GM19438 (cell line): ENCODE data around the gene ARHGAP26.
A peak's percentile ranks its signal among the peaks of the same experiment; 100 is the strongest.

ENCODE experiments used
- ATAC-seq: cut with Tn5 transposase; IDR thresholded peaks from one replicate; pipeline ENCODE4 v1.9.1; 2021; ENCODE audit warnings: low read depth; ENCODE audit not compliant: unreplicated experiment

The ARHGAP26 gene

DNA sequence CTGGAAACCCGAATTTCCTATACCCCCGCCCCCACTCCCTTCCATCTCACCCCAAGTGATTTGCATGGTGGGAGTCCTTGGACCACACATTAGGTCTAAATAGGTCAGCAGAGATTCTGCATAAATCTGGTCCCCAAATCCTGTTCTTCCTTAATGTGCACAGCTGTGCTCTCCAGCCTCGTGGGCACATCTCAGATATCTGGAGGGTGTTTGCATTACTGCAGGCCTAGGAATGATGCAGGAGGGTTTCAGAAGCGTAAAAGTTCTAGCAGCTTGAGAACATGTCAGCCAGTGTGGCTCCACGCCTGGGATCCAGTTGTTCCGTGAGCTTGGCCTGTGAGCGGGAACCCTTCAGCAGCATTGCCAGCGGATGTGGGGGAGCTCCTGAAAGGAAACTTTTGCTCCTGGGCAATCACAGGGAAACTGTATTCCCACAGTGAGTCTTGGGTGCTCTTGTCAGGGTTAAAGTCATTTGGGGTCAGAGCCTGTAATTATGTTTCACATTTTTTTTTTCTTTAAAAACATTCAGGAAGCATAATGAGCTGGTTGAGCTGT lies 12.9 kb downstream of the ARHGAP26 start:
- ATAC-seq, result no peak

DNA sequence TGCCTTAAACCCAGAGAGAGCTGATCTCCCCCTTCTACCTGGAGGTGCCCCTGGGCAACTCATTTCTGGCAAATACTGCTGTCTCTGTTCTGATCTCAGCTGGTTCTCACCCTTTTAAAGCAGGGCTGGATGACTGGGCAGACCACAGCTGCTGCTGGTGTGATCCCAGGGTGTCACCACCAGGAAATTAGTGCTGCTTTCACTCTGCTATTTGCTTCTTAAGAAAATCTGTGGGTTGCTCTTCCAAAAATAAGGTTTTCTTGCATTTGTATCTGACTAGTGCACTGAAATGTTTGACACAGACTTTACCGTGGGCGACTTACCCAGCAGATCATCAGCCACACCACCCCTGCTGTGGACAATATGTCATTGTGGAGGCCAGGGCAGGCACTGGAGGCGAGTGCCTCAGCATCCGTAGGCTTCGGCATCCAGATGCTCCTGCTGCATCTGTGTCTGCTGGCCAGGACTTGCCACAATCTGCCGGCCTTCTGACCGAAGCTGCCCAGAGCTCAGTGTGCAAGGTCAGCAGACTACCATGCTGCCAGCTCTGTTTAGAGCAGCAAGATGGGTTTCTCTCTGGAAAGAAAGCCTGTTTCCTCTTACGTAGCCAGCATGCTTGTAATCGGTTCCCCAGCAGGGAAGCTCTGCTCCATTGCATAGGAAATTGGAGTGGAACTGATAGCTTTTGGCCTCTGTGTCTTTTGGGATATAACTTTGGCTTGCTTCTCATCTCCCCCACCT lies 13.6 kb downstream of the ARHGAP26 start:
- peak; percentile 78 for ATAC-seq

DNA sequence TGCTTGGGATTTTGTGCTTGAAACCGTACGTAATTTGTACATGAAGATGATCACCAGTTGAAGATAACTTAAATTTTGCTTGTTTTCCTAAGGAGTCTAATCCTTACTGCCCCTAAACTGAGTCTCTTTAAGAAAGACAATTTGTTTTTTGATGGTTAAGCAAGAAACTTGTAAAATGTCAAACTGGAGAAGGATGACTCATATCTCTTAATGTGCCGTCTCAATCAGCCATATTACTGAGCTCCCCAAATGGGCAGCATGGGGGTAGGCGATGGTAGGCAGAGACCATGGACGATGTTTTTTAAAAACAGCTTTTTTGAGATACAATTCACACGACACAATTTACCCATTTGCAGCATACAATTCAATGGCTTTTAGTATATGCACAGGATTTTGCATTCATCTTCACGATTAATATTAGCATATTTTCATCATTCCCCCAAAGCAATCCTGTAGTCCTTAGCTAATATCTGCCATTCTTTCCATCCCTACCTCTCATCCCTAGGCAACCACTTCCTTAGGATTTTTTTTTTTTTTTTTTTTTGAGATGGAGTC lies 14.3 kb downstream of the ARHGAP26 start:
- ATAC-seq, result no peak

DNA sequence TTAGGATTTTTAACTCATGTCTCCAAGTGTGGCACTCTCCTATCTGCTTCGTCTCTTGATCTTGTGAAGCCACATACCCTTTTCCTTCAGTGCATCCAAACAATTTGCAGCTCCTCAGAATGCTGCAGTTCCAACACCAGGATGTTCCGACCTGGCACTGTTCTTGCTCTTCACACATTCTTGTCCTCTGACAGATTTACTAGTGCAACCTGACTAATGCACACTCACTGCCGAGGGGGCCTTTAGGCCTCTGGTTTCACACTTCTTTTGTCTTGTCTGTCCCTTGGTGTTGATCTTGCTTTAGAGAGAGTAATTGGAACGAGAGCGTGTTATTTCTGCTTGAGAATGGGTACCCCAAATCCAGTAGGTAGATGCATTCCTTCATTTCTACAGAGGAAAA lies 15.0 kb downstream of the ARHGAP26 start:
- ATAC-seq, result no peak

DNA sequence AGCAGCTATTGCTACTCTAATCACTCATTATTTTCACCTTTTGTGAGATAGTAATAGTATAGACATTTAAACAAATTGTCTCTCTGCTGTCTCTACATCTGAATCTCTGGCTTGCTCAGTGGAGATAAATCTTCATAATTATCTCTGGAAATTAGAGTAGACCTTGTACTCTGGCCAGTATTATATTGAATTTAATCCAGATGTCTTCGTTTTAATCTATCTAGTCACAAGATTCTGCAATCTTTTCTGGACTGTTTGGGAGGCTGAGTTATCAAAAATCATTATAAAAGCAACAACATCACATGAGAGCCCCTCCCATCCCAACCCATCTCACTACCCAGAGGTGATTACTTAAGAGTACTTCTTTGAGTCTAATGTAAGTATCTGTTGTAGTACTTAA lies 19.0 kb downstream of the ARHGAP26 start:
- no peak for ATAC-seq

DNA sequence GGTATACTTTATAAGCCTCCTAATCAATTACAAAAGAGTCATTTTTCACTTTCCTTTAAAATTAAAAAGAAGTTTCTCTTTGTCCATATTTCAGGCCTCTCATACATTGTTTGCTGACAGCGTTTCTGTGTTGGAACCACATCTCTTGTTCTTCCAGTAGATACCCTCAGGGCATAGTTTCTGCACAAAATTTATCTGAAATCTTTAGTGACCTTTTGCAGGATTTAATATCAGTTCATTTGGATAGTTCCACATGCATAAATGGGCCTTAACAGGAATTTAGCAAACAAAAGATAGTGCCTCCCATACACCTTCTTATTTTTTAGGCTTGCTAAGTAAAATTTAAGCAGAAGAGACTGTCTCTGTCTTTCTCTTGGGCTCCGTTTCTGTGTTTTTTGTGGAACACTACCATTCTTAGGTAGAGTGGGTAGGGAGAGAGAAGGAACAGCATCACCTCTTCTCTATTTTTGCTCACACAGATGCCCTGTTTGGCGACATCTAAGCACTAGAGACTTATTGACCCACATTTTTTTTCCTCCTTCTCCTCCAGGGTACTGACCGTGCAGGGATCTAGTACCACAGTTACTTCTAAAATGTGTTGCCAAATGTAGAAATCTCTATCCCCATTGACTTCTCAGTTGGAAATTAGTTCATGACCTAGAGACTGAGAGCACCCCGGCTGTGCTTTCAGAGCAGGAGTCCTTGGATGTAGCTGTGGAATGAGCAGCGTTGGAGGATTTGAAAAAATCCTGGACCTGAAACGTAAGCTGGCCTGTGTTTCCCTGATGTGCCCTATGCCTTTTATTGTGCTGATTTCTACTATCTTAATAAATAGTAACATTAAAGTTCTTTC lies 22.1 kb downstream of the ARHGAP26 start:
- ATAC-seq, result no peak

DNA sequence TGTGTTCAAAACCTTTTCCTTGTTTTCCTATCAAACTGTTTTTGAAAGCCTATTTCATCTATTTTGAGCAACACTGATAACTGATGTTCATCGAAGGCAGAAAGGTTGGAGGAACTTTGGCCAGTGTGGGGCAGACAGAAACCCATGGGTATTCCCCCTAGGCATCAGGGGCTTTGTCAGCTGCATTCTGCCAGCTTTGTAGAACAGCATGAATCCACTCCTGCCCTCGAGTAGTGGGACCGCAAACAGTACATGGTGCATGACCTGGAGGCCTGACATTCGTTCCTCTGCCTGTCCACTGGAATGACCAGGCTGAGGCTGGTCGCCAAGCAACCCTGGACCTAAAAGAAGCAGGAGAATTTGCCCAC lies 22.7 kb downstream of the ARHGAP26 start:
- no peak for ATAC-seq

DNA sequence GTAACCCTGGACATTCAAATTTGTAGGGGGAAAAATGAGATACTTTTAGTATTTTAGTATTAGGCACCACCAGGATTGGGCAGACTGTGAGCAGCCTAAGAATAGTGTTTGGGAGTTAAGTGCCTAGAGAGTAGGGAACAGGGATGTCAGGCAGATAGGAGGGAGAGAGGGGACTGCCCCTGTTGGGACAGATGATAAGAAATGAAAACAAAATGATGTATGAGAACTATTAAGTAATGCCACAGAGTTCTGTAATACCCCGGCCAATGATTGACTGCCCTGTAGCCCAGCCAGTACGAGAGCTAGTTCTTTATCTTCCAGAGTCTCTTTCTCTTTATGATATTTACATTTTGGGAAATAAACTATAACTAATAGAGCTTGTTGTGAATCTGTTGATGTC lies 24.4 kb downstream of the ARHGAP26 start:
- ATAC-seq, result no peak

DNA sequence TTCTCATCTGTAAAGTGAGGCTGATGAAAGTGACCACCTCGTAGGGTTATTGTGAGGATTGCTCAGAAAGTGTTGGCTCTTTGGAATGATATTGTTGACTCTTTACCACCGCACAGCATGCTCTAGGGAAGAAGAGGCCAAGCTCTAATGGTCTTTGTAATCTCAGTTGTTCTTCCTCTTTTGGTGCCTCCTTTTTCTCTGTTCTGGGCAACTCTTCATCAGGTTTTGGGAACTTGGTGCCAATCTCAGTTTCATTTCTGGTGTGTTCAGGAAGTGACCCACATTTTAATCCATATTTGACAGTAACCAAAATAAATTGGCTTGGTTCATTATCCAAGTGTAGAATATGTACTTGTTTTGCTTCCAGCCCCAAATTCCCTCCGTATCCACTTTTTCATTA lies 25.1 kb downstream of the ARHGAP26 start:
- no peak for ATAC-seq

DNA sequence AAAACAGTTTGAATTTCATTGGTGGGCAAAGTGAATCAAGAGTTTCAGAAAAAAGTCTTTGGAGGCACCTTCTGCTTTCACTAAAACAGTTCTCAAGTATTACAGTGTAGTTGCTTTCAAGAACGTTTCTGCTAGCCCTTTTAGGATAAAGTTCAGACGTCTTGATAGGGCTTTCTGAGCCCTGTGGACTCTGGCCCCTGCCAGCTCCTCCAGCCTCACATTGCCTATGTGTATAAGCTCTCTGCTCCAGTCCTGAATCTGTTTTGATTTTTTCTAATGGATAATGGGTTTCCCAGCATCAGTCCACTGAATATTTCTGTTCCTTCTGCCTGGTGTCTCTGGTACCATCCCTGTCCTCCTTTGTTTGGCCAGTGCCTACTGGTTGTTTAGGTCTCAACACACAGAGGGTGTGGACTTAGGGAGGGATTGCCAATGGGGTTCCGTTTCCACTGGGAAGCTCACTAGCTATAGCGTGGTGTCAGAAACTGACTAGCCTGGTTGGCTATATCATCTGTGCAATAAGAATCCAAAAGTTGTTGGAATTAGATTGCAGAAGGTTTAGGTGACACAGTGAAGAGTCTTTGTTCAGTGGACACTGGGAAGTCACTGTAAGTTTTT lies 26.4 kb downstream of the ARHGAP26 start:
- ATAC-seq, result no peak

DNA sequence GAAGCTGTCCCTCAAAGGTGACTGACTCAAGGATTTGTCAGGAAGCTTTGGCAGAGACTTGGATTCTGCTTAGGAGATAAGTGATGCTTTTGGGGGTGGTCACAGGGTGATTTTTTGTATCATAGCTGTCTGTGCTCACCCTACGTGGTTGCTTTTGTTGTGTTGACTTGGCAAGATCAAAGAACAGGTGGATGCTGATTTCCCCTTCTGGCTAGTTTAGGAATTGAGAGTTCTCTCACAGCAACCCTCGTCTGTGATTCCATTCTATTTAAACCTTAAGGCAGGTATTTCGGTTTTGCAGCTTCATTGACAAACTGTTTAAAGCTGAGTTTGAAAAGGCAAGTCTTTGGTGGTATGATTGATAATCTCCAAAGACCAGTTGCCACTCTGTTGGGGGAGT lies 27.2 kb downstream of the ARHGAP26 start:
- ATAC-seq, result no peak

DNA sequence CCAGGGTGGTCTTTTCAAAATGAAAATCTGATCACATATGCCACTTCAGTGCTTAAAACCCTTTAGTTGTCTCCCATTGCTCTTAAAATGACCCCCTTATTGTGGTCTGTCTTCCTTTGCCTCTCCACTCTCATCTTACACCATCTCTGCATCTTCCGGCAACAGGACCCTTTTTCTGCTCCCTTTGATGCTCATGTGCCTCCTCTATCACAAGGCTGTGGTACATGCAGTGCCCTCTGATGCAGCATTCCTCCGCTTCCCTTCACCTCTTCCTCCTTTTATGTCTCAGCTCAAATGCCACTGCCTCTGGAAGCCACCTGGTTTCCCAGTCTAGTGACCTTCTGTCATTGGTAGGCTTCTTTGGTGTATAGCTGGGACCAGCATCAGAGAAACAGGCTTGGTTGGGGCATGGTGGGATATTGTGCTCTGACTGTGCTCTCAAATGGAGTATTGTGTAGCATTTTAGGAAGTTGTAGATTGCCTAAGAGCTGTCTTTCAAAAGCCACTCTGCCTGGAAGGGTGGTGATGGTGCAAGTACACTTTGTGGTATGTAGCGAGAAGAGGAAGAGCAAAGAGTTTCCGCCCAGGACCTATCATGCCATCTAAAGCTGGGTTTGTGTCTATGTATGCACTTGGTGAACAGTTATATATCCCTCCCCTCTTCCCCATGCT lies 28.1 kb downstream of the ARHGAP26 start:
- ATAC-seq, result no peak

DNA sequence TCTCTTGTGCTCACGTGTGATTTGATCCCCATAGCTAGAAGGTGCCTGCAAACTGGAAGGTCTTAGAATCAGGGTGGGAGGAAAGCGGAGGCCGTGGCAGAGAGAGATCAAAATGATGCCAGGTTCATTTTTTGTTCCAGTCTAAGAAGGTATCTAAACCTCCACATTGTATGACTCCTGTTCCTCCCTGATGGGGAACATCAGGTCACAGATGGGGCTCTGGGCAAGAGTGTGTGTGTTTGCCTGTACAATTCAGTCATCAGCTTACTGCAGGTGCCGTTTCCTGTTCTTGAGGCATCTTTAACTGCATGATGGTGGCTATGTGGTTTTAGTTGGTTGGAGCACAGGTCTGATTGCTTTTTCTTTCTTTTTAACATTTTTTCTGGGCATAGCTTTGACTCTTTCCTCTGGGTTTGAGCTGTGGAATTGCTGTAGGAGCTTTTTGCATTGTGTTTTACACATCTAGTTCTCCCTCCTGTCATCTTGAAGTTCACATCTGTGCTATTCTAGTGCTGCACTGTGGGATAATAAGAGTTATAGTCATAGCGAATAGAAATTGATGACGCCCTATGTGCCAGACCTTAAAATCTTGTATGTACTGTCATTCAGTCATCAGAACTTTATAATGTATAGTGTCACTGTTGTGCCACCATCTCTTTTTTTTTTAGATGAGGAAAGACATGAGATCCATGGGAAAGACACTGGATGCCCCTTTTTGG lies 30.8 kb downstream of the ARHGAP26 start:
- peak; percentile 80 for ATAC-seq

DNA sequence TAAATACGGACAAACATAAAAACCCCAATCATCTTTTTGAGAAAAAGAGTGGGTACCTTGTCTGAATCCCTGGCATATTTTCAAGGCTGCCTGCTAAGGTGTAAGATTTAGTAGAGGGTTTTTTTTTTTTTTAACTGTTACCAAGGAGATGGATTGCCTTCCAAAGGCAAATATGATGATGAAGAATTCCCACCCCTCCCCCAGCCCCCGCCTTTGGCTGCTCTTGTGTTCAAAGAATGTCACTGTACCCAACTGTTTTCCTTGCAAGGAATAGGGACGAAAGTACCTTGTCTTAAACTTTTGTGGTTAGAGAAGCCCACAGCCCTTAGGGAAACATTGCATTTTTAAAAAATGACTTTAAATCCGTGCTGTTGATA lies 31.3 kb downstream of the ARHGAP26 start:
- no peak for ATAC-seq

DNA sequence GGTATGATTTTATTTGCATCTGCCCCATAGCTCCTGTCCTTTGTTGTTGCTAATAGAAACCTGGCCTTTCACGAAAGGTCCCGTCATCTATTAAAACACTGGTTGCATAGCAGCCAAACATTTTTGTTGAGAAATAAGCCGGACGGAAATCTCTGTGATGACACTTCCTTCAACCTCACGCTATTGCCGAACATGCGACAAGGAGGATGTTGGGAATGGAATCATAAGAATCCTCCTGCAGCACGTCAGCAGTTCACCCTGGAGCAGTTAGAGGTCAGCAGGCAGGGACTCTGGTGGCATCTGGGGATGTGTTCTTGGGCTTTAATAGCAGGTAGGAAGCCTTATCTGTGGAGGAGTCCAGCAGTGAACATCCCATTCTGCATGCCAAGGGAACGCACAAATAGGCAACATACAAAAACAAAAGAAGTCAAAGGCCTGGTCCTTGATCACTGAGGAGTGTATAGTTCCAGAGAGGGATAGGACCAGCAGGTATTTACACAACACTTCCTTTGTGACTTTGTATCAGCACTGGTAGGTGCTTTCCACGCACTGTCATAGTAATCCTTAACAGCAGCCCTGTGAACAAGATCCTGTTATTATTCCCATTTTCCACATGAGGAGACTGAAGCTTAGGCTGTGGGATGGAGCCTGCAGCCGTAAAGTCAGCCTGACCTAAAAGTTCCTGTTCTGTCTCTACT lies 33.4 kb downstream of the ARHGAP26 start:
- no peak for ATAC-seq

DNA sequence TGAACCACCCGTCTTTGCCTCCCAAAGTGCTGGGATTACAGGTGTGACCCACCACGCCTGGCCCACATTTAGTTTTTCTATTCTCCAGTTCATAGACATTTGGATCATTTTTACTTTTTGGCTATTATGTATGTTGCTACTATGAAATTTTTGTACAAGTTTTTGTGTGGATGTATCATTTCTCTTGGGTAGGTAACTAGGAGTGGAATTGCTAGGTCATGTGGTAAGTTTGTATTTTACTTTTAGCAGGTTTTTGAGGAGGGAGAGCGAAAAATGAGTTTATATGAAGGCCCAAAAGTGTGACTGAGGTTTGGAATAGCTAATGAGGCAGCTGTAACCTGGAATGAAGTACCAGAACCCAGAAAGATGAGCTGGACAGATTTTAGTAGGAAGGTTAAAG lies 35.2 kb downstream of the ARHGAP26 start:
- ATAC-seq, result no peak

DNA sequence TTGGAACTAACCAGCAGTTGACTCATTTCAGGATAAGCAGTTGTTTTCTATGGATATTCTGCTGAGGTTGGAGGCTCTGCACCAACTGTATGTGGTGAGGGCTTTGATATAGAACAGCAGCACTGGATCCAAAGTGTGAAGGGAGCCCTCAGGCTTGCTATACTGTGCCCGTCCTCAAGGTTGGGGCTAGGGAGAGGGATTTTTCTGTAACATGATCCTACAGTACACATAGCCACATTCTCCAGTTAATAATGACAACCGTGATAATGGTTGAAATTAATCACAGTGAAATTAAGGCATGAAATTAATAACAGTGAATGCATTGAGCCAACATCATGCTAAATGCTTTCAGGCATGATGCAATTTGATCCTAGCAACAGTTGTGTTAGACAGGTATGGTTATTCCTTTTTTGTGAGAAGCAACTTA lies 36.7 kb downstream of the ARHGAP26 start:
- ATAC-seq, result no peak

DNA sequence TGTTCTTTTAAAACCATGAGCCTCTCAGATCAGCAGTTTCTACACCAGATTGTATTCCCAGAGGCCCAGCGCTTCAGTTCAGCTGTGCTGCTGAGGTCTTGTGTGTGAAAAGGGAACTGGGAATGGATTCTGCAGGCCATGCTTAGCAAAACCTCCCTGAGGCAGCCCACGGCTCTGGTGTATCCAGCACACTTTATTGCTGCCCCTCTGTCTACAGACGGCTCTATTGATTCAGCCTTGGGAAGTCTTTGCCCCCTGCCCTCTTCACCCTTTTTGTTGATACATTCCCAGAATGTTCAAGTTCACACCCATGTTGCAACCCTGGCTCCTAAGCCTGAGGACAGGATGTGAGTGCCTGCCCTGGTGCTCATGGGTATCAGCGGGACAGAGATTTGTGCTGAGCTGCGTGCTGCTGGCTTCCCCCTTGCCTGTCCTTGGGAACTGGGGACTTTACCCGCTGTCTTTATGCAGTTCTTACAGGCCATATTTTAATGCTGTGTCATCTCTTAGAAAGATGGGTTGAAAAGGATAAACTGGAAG lies 37.3 kb downstream of the ARHGAP26 start:
- ATAC-seq, result peak; percentile 89
